ENCODE data around the gene RANBP3L.
"Not testable (repeated sequence)": the region's sequence is repeated elsewhere in the genome, so short reads cannot be mapped to it uniquely, and the experiment has no call there.

RANBP3L gene

GRCh38 chr5:36285837-36286615, 15.7 kb downstream of the RANBP3L start:
- DNase-seq = no peak

- not testable (repeated sequence) for DNase-seq
These were observed 17.9 kb downstream of the RANBP3L start for GRCh38 chr5:36283775-36284174.

GRCh38 chr5:36281626-36282025, 20.1 kb downstream of the RANBP3L start:
- no peak for DNase-seq

GRCh38 chr5:36279054-36279698, 22.5 kb downstream of the RANBP3L start:
- DNase-seq = no peak

- no peak for DNase-seq
These were observed 24.1 kb downstream of the RANBP3L start for GRCh38 chr5:36277521-36278176.

- DNase-seq = peak in 34 of 56 donors; percentile 2 to 69 (median 22)
These were observed 24.8 kb downstream of the RANBP3L start for GRCh38 chr5:36276864-36277263.

- no peak for DNase-seq
These were observed 27.7 kb downstream of the RANBP3L start for GRCh38 chr5:36273809-36274526.

GRCh38 chr5:36272136-36272690, 29.5 kb downstream of the RANBP3L start:
- no peak for DNase-seq

- no peak for DNase-seq
These were observed 30.7 kb downstream of the RANBP3L start for GRCh38 chr5:36270876-36271575.

DNA sequence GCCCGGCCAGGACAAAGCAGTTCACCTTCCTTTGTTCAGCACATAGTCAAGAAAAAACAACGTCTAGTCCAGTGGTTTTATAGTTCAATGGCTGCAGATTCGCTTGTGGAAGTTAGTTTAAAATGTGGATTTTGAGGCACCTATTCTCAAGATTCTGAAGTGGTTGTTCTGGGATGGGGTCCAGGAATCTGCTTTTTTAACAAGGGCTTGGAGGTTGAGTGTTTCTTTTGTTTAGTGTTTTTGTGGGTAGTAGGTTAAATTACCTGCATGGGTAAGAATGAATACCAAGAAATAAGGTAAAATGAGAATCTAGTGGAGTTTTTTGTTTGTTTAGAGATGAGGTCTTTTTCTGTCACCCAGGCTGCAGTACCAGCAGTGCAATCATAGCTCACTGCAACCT, 31.5 kb downstream of the RANBP3L start:
- DNase-seq = no peak

DNA sequence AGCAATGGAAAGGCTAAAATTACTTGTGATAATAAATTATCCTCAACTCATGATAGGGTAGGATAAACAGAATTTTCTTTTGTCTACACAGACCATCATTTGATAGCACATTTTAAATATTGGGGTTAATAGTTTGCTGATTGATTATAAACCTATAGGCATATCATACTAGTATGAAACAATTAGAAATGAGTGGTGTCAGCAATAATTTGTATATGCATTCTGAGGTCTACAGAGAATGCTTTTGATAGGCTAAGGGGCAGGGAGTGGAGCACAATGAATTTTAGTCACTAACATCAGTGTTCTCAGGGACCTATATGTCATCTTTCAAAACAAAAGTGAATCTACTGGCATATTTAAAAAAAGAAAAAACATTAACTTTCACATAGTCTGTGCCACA, 32.2 kb downstream of the RANBP3L start:
- no peak for DNase-seq

DNA sequence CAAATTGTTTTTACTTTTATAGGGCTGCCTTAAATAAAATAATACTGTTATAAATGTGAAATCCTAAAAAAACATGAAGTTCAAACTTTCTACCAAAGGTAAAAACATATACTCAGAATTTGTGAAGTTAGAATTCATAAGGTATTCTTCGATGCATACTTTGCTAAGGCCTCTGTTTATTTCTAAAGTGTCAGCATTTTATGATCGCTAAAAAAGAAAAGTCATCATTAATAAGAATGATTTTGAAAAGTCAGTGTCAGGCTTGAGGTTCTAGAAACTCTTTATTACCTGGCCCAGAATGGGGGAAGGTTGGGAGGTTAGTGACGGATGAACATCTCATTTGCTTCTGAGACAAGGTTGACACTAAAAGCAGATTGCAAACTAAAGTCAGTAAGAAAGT, 33.8 kb downstream of the RANBP3L start:
- DNase-seq = no peak

DNA sequence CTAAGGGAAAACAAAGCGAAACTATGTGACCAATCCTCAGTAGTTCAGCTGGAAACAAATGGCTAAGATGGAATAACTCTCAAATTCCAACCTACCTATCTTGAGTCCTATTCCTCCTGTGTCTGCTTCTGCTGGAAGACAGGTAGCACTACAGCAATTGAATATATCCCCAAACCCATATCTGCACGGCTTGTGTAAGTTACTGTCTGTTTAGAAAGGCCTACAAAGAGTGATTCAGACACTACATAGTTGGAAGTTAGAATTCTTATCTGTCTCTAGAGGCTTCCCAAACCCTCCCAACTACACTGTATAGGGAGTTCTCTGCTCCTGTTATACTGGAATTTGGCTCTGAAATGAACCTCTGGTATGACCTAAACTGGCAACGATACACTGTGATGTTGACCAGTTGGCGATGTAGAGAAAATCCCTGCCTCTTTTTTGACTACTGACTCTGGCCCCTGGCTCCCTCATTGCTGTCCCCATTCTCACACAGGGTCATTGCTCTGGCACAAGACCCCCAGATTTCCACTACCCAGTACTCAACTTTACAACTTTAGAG, 37.4 kb downstream of the RANBP3L start:
- no peak for DNase-seq

GRCh38 chr5:36261186-36261585, 40.5 kb downstream of the RANBP3L start:
- DNase-seq = no peak

- no peak for DNase-seq
These were observed 48.1 kb downstream of the RANBP3L start for GRCh38 chr5:36253575-36253974.

DNA sequence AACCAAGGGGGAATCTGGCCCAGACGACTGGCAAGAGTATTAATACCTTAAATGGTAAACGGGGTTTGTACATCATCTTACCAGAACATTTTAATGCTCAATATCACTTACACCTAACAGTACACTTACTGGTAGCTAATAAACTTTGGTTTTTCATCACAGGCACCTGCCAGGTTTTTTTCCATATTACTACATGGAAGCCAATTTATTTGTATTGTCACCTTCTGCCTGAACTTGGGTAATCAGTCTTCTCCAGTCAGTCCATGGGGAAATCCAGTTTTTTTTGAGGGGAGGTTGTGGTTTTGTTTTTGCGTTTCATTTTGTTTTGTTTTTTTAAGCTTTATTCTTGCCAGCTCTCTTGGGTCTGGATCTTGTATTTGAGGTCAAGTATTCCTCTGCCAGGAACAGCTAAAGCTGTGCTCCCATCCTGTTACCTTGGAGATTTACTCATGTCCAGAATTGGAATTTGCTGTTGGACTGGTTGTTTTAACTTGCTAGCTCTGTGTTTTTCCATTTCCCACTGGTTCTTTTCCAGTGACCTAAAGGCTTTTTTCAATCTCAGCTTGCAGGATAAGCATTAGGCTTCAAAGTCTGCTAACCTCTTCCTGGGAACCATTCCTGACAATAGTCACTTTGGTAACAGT, 48.9 kb downstream of the RANBP3L start:
- peak in 6 of 56 donors; percentile 1 to 34 (median 12) for DNase-seq

DNA sequence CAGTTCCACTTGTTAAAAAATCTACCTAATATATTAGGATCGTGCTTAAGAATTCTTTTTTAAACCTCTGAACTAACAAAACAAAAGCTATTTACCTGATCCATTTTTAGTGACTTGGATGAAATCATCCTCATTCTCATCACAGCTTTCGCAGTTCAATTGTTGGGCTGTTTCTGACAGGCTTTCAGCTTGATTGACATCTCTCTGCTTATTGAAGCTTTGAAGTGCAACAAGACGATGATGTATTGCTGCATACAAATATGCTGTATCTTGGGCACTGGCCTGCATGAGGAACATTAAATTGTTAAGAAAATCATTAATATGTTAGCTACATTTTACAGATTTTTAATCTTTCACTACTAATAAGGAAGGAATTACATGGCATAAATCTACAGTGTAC, 50.5 kb downstream of the RANBP3L start:
- DNase-seq = no peak

DNA sequence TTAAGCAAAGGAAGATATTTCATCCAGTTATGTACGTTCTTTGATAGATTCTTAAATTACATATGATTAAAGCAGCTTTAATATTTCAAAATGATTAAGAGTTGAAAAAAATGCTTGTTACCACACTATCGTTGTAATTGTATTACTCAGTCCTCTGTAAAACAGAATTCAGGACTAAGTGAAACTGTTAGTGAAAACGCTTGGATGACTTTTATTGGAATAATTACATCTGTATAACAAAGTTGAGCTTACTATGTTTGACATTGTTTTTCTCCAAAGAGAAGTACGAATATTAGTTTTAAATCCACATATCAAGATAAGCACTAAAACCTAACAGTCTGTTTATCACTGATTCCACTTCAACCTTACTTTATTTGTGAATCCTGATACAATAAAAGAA, 51.3 kb downstream of the RANBP3L start:
- DNase-seq = no peak

- no peak for DNase-seq
These were observed 55.5 kb downstream of the RANBP3L start for GRCh38 chr5:36246036-36246800.
